Hematopoietic multipotent progenitor cell treated with erythropoietin and hydrocortisone succinate and interleukin-3 and kit ligand, for 8 days (in vitro differentiated cells): Measurements from ENCODE around the gene ZNF236.
"Not testable (repeated sequence)": the region's sequence is repeated elsewhere in the genome, so short reads cannot be mapped to it uniquely, and the experiment has no call there.

ENCODE experiments used
- DNase-seq: peaks from one replicate; pipeline ENCODE4 v3.0.0-alpha.2; 2015

The ZNF236 gene

GRCh38 chr18:76977684-76978232 lies 155.4 kb downstream of the ZNF236 start:
- DNase-seq = no peak

- DNase-seq = no peak
Measured at GRCh38 chr18:76978616-76979015, 156.3 kb downstream of the ZNF236 start.

DNA sequence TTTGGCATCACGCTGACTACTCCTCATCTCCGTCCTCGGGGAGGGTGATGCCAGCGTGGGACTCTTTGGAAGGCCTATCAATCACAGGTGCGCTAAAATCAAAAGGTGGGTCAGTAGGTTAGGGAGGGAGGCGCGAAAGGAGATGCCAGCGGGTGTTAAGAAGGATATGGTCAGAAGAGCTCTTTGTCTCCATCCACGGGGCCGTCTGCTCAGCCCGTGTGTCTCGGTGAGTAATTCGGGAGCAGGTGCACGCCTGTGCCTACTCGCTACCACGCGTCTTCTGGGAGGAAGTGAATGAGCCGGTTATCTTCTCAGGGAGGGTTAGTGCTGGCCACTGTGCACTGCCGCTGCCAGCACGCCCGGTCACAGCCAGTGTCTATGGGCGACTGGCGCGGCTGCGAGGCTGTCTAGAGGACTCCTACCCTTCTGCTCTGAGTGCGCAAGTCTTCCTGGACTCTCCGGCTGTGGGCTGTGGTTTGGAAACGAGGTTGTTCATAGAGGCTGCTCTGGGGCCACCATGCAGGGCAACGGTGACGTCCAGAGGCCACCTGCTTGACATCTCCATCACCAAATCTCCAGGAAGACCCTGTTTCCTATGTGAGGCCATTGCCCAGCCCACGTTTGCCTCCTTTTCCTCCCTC lies 156.9 kb downstream of the ZNF236 start:
- DNase-seq = no peak

GRCh38 chr18:76979906-76980305 lies 157.5 kb downstream of the ZNF236 start:
- no peak for DNase-seq

DNA sequence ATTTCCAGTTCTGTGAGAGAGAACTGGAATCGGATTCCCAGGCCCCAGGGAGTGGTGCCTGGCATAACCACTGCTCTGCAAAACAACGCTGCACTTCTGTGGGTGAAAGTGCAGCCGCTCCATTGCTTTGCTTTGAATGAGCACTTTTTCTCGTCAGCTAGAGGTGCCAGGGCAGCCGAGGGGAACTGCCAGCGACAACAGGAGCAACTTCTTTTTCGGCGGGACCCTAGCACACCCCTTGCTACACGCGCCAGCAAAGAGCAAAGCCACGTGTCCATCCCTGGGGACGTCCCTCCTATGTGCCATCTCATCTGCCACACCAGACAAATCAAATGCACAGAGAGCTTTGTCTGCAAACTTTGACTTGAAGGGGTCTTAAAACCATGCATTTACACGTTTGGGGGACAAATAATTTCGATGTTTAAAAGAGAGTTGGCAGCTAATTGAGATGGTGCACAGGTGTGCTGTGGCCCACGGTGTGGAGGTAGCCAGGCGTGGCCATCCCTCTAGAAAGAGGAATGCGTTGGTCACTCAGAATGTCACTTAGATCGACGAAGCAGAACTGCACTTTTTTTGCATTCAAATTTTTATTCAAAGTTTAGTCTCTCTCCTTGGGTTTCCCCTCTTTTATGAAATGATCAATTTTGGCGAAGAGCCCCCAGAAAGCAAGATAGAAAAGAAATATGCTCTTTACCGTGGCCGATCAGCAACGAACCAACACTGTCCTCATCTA lies 158.5 kb downstream of the ZNF236 start:
- DNase-seq = no peak

DNA sequence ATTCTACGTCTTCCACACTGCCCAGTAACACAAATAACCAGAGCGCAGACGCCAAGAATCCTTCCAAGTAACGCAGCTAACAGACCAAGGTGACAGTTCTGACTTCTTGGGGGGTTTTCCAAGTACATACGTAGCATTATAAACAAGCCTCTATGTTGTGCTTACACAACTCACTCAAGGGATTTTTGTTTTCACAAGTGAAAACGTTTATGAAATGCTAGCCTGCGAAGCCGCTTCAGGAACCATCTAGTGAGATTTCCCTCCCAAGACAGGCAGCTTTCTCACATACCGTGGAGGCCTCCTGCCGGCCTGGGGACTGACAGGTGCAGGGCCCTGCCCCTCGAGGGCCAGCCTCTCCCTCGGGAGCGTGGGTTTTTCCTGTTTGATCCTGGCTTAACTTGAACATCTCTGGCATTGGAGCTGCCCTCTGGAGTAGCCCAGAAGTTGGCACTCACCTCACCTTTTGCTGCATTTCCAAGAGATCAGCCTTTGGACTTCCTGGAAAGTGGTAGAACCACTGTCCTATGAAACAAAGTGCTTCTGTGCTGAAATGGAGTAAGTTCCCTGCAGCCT lies 159.1 kb downstream of the ZNF236 start:
- no peak for DNase-seq

- no peak for DNase-seq
Measured at GRCh38 chr18:76982038-76982437, 159.7 kb downstream of the ZNF236 start.

DNA sequence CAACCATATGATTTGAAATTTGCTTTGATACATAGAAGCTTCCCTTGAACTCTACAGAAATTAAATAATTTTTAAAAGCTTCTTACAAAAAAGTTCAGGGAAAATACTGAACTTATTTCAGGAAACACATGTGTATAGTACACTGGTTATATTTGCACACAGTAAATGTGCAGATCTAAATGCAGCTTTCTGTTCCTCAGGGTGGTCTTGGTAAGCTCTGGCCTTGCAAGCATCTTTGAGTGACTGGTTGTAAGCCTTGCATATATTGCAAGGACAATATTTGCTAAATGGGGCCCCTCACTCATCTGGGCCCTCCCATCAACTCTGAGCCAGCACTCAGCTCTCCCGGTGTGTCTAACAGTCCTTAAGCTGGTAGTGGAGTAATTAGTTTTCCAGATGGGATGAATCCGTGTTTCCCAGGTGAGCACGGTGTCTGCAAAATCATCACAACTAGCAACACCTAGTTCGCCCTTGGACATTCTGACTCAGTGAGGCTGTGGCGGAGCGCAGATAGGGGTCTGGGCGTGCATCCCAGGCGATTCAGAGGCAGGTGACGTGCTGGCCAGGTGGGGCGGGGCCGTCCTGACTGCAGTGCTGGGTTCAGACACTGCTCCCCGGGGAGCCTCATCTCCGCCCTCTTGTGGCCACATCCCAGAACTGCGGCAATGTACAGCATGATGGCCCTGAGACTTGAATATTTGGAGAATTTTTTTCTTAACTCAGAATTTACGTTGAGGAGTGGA lies 160.7 kb downstream of the ZNF236 start:
- DNase-seq = peak; percentile 82

GRCh38 chr18:76983613-76984051 lies 161.3 kb downstream of the ZNF236 start:
- no peak for DNase-seq

- DNase-seq = no peak
Measured at GRCh38 chr18:76984193-76985155, 162.1 kb downstream of the ZNF236 start.

DNA sequence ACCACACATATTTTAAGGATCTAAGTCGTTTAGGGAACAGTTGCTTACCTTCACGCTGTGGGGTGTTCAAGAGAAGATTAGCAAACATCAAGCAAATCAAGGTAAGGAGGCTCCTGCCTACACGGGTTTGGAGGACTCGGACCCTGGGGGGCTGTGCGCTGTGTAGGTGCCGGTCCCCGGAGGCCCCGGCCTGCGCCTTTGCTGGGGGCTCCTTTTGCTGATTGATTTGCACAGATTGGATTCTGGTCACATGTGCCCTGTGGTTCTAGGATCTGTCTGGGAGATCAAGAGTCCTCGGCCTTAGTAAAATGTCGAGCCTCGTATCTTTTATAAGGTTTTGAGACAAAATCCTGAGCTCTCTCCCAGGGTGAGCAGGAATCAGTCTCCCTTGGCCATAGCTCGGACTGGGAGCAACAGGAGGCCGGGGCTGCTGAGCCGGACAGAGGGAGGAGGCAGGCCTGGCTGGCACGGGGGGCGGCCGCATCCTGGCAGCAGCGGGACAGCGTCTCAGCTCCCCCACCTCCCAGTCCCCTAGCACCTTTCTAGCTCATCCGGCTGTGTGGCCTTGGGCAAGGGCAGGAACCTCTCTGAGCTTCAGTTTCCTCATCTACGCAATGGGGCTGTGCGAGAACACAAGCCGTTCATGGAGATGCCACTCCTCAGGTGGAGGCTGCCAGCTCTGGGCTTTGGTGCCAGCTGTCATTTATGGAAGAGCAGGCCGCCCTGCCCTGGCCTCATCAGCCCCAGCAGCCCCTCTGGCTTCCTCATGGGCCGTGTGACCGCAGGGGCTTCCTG lies 163.0 kb downstream of the ZNF236 start:
- DNase-seq = no peak

- DNase-seq = no peak
Measured at GRCh38 chr18:76985951-76986236, 163.5 kb downstream of the ZNF236 start.

- no peak for DNase-seq
Measured at GRCh38 chr18:76986406-76986805, 164.0 kb downstream of the ZNF236 start.

DNA sequence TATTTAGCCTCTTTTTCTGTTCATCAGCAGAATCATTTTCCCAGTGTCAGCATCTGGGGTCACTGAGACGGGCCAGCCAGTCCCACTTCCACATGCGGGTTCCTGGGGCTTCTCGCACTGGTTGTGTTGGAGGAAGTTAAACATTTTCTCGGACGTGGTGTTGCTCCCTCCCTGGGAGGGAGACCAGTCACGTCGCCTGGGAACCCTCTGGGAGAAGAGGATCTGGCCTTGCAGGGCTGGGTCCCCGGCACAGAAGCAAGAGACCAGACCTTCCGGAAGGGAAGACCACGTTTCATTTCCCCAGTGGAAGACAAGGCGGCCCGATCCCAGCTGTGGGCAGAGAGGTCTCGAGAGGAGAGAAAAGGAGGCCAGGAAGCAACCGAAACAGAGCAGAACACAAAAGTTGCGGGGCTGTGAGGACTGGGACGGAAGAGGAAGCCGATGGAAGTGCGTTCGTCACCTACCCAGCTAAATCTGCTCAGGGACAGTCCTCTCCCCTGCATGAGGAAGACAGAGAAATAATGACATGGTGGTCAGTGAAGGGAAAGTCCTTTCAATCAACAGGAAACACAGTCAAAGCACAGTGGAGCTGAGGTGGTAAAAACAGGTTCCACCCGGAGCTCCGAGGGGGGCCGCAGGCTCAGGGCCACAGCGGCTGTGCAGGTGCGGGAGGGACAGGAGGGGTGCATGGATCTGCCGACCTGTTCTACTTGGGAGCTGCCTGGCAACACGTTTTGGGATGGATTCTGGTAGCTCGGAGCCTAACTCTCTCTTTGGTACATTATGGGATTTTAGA lies 165.9 kb downstream of the ZNF236 start:
- DNase-seq = no peak

DNA sequence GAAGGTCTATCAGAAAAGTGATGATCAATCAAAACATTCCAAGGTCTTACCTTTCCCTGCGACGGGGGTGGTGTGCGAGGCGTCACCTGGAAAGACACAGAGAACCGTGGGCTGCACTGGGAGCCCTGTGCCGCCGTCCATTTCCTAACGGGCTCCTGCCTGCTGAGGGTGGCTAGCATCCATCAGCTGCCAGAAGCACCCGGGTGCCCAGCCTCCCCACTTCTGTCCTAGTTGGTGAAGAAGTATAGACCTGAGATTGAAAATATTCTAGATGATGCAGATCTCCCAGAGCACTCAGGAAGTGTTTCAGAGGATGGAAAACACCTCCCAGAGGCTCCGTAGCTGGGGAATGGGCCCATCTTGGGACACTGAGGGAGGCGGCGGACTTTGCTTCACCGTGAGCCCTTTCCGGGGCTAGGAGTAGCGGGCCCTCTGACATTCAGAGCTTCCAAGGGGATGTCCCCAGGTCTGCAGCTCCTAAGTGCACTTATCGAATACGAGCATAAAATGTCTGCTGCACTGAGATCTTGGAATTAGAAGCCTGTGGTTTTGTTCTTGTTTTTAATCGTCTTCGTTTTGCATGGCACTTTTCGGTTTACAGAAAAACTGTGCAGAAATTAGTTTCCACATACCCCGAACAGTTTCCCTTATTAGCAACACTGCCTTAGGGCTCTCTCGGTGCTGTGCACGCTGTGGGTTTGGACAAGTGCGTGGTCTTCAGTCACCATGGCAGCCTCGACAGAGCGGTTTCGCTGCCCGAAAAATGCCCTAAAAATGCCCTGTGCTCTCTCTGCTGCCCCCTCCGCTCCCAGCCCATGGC lies 166.7 kb downstream of the ZNF236 start:
- DNase-seq = no peak

GRCh38 chr18:76989647-76990190 lies 167.4 kb downstream of the ZNF236 start:
- no peak for DNase-seq

DNA sequence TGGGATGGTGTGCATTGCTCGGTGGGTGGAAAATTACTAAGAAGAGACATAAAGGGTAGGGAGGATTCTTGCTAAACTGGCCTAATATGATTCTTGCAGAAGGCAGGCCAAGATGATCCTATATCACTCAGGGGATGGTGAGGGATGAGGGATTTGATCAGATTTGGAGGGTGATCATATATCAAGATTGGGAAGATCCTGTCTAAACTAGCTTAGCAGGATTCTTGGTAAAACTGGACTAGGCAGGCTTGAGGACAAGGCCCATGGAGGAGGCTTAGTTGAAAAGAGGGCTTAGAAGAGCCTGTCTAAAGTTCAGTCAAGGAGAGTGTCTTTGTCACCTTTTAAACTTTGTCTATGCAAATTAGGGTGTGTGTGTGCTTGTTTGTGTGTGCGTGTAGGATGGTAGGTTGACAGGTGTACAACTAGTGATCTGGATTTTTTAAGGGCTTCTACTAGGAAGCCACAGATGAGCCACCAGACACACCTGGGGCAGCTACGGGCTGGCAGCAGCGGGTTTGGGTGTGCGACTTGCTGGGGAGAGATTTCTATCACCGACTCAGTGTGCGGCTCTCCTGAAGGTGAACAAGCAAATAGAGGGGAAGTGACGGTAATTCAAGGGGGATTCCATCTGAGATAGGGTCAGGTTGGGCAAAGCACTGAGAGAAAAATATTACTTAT lies 168.1 kb downstream of the ZNF236 start:
- not testable (repeated sequence) for DNase-seq

DNA sequence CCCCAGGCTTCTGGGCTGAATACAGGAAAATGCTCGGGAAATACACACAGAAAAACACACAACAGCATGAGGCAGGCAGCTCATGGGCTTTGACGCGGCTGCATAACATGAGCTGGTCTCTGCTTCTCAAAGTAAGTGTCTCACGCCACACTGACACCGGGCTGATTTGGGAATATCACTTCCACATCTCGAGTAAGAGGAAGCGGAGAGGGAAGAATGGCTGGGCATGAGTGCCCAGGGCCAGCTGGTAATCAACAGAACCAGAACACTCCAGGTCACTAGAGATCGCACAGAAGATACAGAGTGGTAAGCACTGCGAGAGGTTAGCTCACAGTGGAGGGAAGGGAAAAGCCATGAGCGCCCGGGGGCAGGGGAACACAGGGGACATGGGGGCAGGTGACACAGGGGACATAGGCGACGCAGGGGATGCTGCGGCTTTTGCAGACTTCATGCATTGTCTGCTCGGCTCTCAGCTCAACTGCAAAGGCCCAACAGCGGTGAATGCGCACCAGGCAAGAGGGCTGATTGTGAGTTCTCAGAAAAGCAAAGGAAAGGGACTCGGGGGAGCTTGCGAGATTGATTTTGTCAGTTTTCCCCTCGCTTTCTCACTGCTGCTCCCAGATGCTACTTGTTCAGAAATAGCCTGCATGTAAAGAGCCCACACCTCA lies 168.8 kb downstream of the ZNF236 start:
- no peak for DNase-seq
